Measurements from ENCODE around the gene NPW. TPM values are rescaled to one million over a fixed set of nuclear protein-coding genes. Genes with fewer than 3 reads are reported as not detected.

Gene NPW
- total RNA-seq, 1 donor from 2014 or later, result 0.82 TPM

- Mint-ChIP-seq H3K9me3 (ENCODE audit: unreplicated experiment) (no peaks in the 10 kb centered on the region), H3K4me3 (ENCODE audit: unreplicated experiment) (no peak overlapping the region), H3K36me3 (ENCODE audit: low read depth, unreplicated experiment) (no peaks in the 10 kb centered on the region), H3K27ac (ENCODE audit: unreplicated experiment) (no peak overlapping the region), H3K27me3 (ENCODE audit: unreplicated experiment) (peaks cover 10% of the 10 kb centered on the region), H3K4me1 (ENCODE audit: unreplicated experiment) (peaks cover under 1% of the 10 kb centered on the region)
- no peak for DNase-seq (ENCODE audit: low spot score)
- no peak for TF ChIP-seq CTCF (IDR thresholded peaks at IDR 0.05; ENCODE audit: unreplicated experiment)
Observed at GRCh38 chr16:2015117-2015946, 4.3 kb upstream of the NPW start.

GRCh38 chr16:2015947-2016208 is 3.7 kb upstream of the NPW start:
- no peak for TF ChIP-seq CTCF (IDR thresholded peaks at IDR 0.05; ENCODE audit: unreplicated experiment)
- Mint-ChIP-seq H3K27ac (ENCODE audit: unreplicated experiment) (no peak overlapping the region), H3K27me3 (ENCODE audit: unreplicated experiment) (peaks cover 14% of the 10 kb centered on the region), H3K4me3 (ENCODE audit: unreplicated experiment) (no peak overlapping the region), H3K9me3 (ENCODE audit: unreplicated experiment) (no peaks in the 10 kb centered on the region), H3K36me3 (ENCODE audit: low read depth, unreplicated experiment) (no peaks in the 10 kb centered on the region), H3K4me1 (ENCODE audit: unreplicated experiment) (no peaks in the 10 kb centered on the region)
- DNase-seq (ENCODE audit: low spot score), result no peak

- no peaks in the 10 kb centered on the region for H3K36me3 Mint-ChIP-seq (ENCODE audit: low read depth, unreplicated experiment)
- H3K9me3 Mint-ChIP-seq (ENCODE audit: unreplicated experiment), result no peaks in the 10 kb centered on the region
- H3K27me3 Mint-ChIP-seq (ENCODE audit: unreplicated experiment), result peaks cover 16% of the 10 kb centered on the region
- no peak overlapping the region for H3K4me3 Mint-ChIP-seq (ENCODE audit: unreplicated experiment)
- TF ChIP-seq CTCF (IDR thresholded peaks at IDR 0.05; ENCODE audit: unreplicated experiment), result peak; percentile 59
- H3K4me1 Mint-ChIP-seq (ENCODE audit: unreplicated experiment), result no peaks in the 10 kb centered on the region
- no peak for DNase-seq (ENCODE audit: low spot score)
- no peak overlapping the region for H3K27ac Mint-ChIP-seq (ENCODE audit: unreplicated experiment)
Observed at GRCh38 chr16:2016407-2016922, 3.1 kb upstream of the NPW start.

GRCh38 chr16:2019921-2020831 is 591 bp downstream of the NPW start:
- DNase-seq (ENCODE audit: low spot score), result no peak
- TF ChIP-seq CTCF (IDR thresholded peaks at IDR 0.05; ENCODE audit: unreplicated experiment), result no peak
- Mint-ChIP-seq H3K4me1 (ENCODE audit: unreplicated experiment) (peaks cover 4% of the 10 kb centered on the region), H3K4me3 (ENCODE audit: unreplicated experiment) (no peak overlapping the region), H3K27ac (ENCODE audit: unreplicated experiment) (no peak overlapping the region), H3K9me3 (ENCODE audit: unreplicated experiment) (no peaks in the 10 kb centered on the region), H3K36me3 (ENCODE audit: low read depth, unreplicated experiment) (no peaks in the 10 kb centered on the region), H3K27me3 (ENCODE audit: unreplicated experiment) (peaks cover 16% of the 10 kb centered on the region)
